HEK293 (cell line): Measurements from ENCODE around the gene SLC8A1.

Experiments used
- GLIS1 ChIP-seq: fragments of 450-650 bp; formaldehyde crosslinking; IDR thresholded peaks from 2 replicates; pipeline ENCODE4 v1.5.1; 2016; ENCODE audit warnings: missing biosample characterization, missing genetic modification characterization
- KLF1 ChIP-seq: fragments of 450-650 bp; formaldehyde crosslinking; IDR thresholded peaks from 2 replicates; pipeline ENCODE4 v1.5.1; 2016; ENCODE audit warnings: missing biosample characterization, missing genetic modification characterization
- KLF9 ChIP-seq: fragments of 450-650 bp; formaldehyde crosslinking; IDR thresholded peaks from 2 replicates; pipeline ENCODE4 v1.5.1; 2016; ENCODE audit warnings: missing biosample characterization, missing genetic modification characterization, low read depth
- ZBTB20 ChIP-seq: fragments of 450-650 bp; formaldehyde crosslinking; IDR thresholded peaks from 2 replicates; pipeline ENCODE4 v1.5.1; 2016; ENCODE audit warnings: missing biosample characterization, missing genetic modification characterization
- ZBTB7A ChIP-seq: fragments of 450-650 bp; formaldehyde crosslinking; IDR thresholded peaks from 2 replicates; pipeline ENCODE4 v1.5.1; 2016; ENCODE audit warnings: low read depth, missing biosample characterization, missing genetic modification characterization
- ZFP3 ChIP-seq: fragments of 450-650 bp; formaldehyde crosslinking; IDR thresholded peaks from 2 replicates; pipeline ENCODE4 v1.5.1; 2016; ENCODE audit warnings: low read depth, missing biosample characterization, missing genetic modification characterization
- ZNF223 ChIP-seq: fragments of 450-650 bp; formaldehyde crosslinking; IDR thresholded peaks from 2 replicates; pipeline ENCODE4 v1.5.1; 2016; ENCODE audit warnings: missing biosample characterization, missing genetic modification characterization
- ZNF501 ChIP-seq: fragments of 450-650 bp; formaldehyde crosslinking; IDR thresholded peaks from 2 replicates; pipeline ENCODE4 v1.5.1; 2016; ENCODE audit warnings: missing biosample characterization, missing genetic modification characterization
- ZNF610 ChIP-seq: fragments of 450-650 bp; formaldehyde crosslinking; IDR thresholded peaks from 2 replicates; pipeline ENCODE4 v1.5.1; 2016; ENCODE audit warnings: missing biosample characterization, missing genetic modification characterization, borderline replicate concordance
- ZNF76 ChIP-seq: fragments of 450-650 bp; formaldehyde crosslinking; IDR thresholded peaks from 2 replicates; pipeline ENCODE4; 2016; ENCODE audit warnings: low read depth, missing biosample characterization, missing genetic modification characterization, borderline replicate concordance
- ZSCAN30 ChIP-seq: fragments of 450-650 bp; IDR thresholded peaks from 2 replicates; pipeline ENCODE4 v1.5.1; 2018; ENCODE audit warnings: missing biosample characterization, mild to moderate bottlenecking, missing genetic modification characterization, moderate library complexity
- TF ChIP-seq, protein P1 (sequence below): fragments of 450-650 bp; formaldehyde crosslinking; IDR thresholded peaks from 2 replicates; pipeline ENCODE4 v1.5.1; 2016; ENCODE audit warnings: missing biosample characterization, missing genetic modification characterization
- TF ChIP-seq, protein P2 (sequence below): fragments of 450-650 bp; formaldehyde crosslinking; IDR thresholded peaks from 2 replicates; pipeline ENCODE4 v1.5.1; 2016; ENCODE audit warnings: missing biosample characterization, missing genetic modification characterization
- TF ChIP-seq, protein P3 (sequence below): fragments of 450-650 bp; formaldehyde crosslinking; IDR thresholded peaks from 2 replicates; pipeline ENCODE4 v1.5.1; 2016; ENCODE audit warnings: missing biosample characterization, missing genetic modification characterization

DNA sequence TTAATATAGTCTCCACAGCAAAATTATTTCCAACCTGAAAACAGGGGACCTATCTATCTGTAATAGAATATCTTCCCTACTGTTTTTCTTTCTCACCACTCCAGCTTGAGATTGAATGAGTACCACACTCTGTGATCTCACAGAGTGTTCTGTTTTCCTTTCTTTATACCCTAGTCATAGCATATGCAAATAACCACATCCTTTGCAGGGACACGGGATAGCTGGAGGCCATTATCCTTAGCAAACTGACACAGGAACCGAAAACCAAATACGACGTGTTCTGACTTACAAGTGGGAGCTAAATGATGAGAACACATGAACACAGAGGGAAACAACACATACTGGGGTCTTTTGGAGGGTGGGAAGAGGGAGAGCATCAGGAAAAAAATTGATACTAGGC is 224.7 kb downstream of the SLC8A1 start:
- TF ChIP-seq, protein P1, sequence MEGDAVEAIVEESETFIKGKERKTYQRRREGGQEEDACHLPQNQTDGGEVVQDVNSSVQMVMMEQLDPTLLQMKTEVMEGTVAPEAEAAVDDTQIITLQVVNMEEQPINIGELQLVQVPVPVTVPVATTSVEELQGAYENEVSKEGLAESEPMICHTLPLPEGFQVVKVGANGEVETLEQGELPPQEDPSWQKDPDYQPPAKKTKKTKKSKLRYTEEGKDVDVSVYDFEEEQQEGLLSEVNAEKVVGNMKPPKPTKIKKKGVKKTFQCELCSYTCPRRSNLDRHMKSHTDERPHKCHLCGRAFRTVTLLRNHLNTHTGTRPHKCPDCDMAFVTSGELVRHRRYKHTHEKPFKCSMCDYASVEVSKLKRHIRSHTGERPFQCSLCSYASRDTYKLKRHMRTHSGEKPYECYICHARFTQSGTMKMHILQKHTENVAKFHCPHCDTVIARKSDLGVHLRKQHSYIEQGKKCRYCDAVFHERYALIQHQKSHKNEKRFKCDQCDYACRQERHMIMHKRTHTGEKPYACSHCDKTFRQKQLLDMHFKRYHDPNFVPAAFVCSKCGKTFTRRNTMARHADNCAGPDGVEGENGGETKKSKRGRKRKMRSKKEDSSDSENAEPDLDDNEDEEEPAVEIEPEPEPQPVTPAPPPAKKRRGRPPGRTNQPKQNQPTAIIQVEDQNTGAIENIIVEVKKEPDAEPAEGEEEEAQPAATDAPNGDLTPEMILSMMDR (tag by site-specific recombination), result no peak
- TF ChIP-seq ZBTB7A (tag by site-specific recombination) (no peak), GLIS1 (tag by site-specific recombination) (no peak), KLF1 (tag by site-specific recombination) (no peak), ZNF223 (tag by site-specific recombination) (no peak), ZNF76 (tag by site-specific recombination) (no peak), ZFP3 (no peak), ZNF610 (no peak), ZBTB20 (no peak), KLF9 (tag by site-specific recombination) (no peak), ZSCAN30 (tag by site-specific recombination) (no peak), ZNF501 (tag by site-specific recombination) (no peak)
- TF ChIP-seq, protein P2, sequence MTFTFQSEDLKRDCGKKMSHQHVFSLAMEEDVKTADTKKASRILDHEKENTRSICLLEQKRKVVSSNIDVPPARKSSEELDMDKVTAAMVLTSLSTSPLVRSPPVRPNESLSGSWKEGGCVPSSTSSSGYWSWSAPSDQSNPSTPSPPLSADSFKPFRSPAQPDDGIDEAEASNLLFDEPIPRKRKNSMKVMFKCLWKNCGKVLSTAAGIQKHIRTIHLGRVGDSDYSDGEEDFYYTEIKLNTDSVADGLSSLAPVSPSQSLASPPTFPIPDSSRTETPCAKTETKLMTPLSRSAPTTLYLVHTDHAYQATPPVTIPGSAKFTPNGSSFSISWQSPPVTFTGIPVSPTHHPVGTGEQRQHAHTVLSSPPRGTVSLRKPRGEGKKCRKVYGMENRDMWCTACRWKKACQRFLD (tag by site-specific recombination), result no peak
- TF ChIP-seq, protein P3, sequence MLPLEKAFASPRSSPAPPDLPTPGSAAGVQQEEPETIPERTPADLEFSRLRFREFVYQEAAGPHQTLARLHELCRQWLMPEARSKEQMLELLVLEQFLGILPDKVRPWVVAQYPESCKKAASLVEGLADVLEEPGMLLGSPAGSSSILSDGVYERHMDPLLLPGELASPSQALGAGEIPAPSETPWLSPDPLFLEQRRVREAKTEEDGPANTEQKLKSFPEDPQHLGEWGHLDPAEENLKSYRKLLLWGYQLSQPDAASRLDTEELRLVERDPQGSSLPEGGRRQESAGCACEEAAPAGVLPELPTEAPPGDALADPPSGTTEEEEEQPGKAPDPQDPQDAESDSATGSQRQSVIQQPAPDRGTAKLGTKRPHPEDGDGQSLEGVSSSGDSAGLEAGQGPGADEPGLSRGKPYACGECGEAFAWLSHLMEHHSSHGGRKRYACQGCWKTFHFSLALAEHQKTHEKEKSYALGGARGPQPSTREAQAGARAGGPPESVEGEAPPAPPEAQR (tag by site-specific recombination), result no peak
